Psoas muscle (tissue), 8 donors: Measurements from ENCODE around the gene GRIP2. TPM values are rescaled to one million over a fixed set of nuclear protein-coding genes. Genes with fewer than 3 reads are reported as not detected.

Experiments
- ATAC-seq, 4 donors: fragments of 200-7000 bp; cut with Tn5 transposase; one replicate each; pipeline ENCODE4 v1.9.1; 2020; ENCODE audit warnings: moderate library complexity in 3 of 4, mild to moderate bottlenecking in 2 of 4
- DNase-seq, 2 donors: peaks; one replicate each; pipeline ENCODE4 v3.0.0-alpha.2; 2020
- H3K27ac ChIP-seq: fragments of 200-600 bp; one replicate; pipeline ENCODE4 v1.8.0; 2022
- H3K27me3 ChIP-seq, 3 donors: fragments of 200-600 bp in 1 of 3; one replicate each; pipeline versions ENCODE4 v1.6.1 to v1.8.0; 2013 to 2022; ENCODE audit warnings: low read length in 2 of 3, mild to moderate bottlenecking in 2 of 3, moderate library complexity in 1 of 3; ENCODE audit not compliant: insufficient read depth in 3 of 3
- H3K36me3 ChIP-seq, 2 donors: fragments of 200-600 bp in 1 of 2; one replicate each; pipeline versions ENCODE4 v1.6.1 to v1.8.0; 2013 to 2022; ENCODE audit warnings: low read depth in 1 of 2, mild to moderate bottlenecking in 1 of 2, moderate library complexity in 1 of 2; ENCODE audit not compliant: insufficient read depth in 1 of 2
- H3K4me1 ChIP-seq: fragments of 200-600 bp; one replicate; pipeline ENCODE4 v1.8.0; 2022
- H3K4me3 ChIP-seq: fragments of 200-600 bp; one replicate; pipeline ENCODE4 v1.8.0; 2022; ENCODE audit warnings: mild to moderate bottlenecking
- H3K9me3 ChIP-seq: fragments of 200-600 bp; one replicate; pipeline ENCODE4 v1.8.0; 2022
- WGBS, 3 donors: extraction: QIAGEN DNeasy Blood & Tissue Kit; methylation state at CpG; one replicate each; pipeline versions ENCODE4 v1.1.6 to v1.1.7; 2013; 5-methylcytosine and 5-hydroxymethylcytosine counted together
- intact Hi-C, 2 donors: fragments of 100-400 bp; cut with DNase I; formaldehyde crosslinking; loops; one replicate each; pipeline versions ENCODE4 v1.11.0 to v1.14.2; 2022
- polyA plus RNA-seq, 3 donors: library from polyadenylated mRNA; stranded (reverse); fragments of 200-250 nt; gene quantifications; one replicate each; pipeline ENCODE4 v1.2.3, GENCODE V29; 2013
- total RNA-seq, 4 donors: library from RNA; stranded (reverse); fragmentation: NEBNext Ultra II Directional in 2 of 4; extraction: Animal tissue kit (Norgen Biotek cat#: 25700) in 2 of 4; gene quantifications; one replicate each; pipeline versions ENCODE4 v1.2.1 to v1.2.4, GENCODE V29; 2021 to 2023
- TF ChIP-seq, protein P1 (sequence below): fragments of 200-600 bp; IDR thresholded peaks from one replicate; pipeline ENCODE4 v1.8.0; 2022; ENCODE audit warnings: antibody characterized with exemption
- donor health status: healthy with polysubstance abuse.
- donor health status: DM: no; HTN: no; CAD: no; lungs with moderate emphysema.
- donor health status: Bipolar disorder and iron deficiency.
- donor health status: healthy.
- donor health status: DM: yes; HTN: yes; CAD: no.
- donor health status: DM: no; HTN: no; CAD: no.
- donor health status: DM: no; HTN: no; CAD: no.
- donor health status: DM: yes; HTN: yes; CAD: no.

Gene GRIP2
- total and polyA plus RNA-seq, 7 donors = 2.2 to 37.4 (median 24.9) TPM

DNA sequence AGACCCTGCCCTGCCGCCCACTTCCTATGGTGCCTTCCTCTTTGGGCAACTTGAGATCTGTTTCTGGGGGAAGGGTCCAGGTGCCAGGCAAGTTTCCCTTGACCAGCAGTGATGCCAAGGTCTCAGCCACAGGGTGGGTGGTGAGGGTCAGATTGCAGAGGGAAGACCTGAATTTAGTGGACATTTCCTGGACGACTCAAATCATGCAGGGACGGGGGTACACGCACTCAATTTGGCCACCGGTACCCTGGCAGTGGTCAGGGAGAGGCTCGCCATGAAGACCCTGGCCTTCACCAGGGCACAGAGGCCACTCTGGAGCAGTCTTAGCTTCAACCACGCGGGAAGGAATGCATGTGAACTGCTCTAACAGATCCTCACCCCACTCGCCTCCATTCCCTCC lies 1.5 kb upstream of the GRIP2 start:
- DNase-seq = peak in 1 of 2 donors; percentile 30
- TF ChIP-seq, protein P1, sequence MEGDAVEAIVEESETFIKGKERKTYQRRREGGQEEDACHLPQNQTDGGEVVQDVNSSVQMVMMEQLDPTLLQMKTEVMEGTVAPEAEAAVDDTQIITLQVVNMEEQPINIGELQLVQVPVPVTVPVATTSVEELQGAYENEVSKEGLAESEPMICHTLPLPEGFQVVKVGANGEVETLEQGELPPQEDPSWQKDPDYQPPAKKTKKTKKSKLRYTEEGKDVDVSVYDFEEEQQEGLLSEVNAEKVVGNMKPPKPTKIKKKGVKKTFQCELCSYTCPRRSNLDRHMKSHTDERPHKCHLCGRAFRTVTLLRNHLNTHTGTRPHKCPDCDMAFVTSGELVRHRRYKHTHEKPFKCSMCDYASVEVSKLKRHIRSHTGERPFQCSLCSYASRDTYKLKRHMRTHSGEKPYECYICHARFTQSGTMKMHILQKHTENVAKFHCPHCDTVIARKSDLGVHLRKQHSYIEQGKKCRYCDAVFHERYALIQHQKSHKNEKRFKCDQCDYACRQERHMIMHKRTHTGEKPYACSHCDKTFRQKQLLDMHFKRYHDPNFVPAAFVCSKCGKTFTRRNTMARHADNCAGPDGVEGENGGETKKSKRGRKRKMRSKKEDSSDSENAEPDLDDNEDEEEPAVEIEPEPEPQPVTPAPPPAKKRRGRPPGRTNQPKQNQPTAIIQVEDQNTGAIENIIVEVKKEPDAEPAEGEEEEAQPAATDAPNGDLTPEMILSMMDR = no peak
- WGBS, 3 donors = 80 to 83% (median 83%) methylated on average over 9 of the region's 9 CpGs
- Histone ChIP-seq H3K9me3 (no peaks in the 10 kb centered on the region), H3K27ac (peak overlapping the region; percentile 83), H3K36me3 (no peaks in the 10 kb centered on the region), H3K4me3 (no peak overlapping the region), H3K4me1 (peaks cover 46% of the 10 kb centered on the region), H3K27me3 (no peaks in the 10 kb centered on the region)
- ATAC-seq = no peak
- intact Hi-C loops = loop anchor here in 1 of 2 donors (2.0 kb wide), 1 partner anchor 19 kb away; no protein-coding TSS in a partner anchor

GRCh38 chr3:14540821-14541385 lies 761 bp upstream of the GRIP2 start:
- peak; percentile 71 to 89 for DNase-seq
- H3K4me1 ChIP-seq = peaks cover 54% of the 10 kb centered on the region
- H3K27ac ChIP-seq = peak overlapping the region; percentile 83
- no peaks in the 10 kb centered on the region for H3K27me3 ChIP-seq
- H3K9me3 ChIP-seq = no peaks in the 10 kb centered on the region
- TF ChIP-seq, protein P1 = no peak
- peak; percentile 86 to 89 (median 88) for ATAC-seq
- WGBS, 3 donors = 22 to 42% (median 36%) methylated on average over 6 of the region's 6 CpGs
- intact Hi-C loops = loop anchor here in 1 of 2 donors (2.0 kb wide), 1 partner anchor 18 kb away; no protein-coding TSS in a partner anchor
- peak overlapping the region; percentile 73 for H3K4me3 ChIP-seq
- H3K36me3 ChIP-seq = no peaks in the 10 kb centered on the region

- H3K36me3 ChIP-seq = no peaks in the 10 kb centered on the region
- DNase-seq = peak in 1 of 2 donors; percentile 55
- peaks cover 69% of the 10 kb centered on the region for H3K4me1 ChIP-seq
- peak overlapping the region; percentile 83 for H3K27ac ChIP-seq
- peak in 3 of 4 donors; percentile 22 to 43 (median 23) for ATAC-seq
- peak overlapping the region; percentile 73 for H3K4me3 ChIP-seq
- no peaks in the 10 kb centered on the region for H3K27me3 ChIP-seq
- H3K9me3 ChIP-seq = no peaks in the 10 kb centered on the region
- TF ChIP-seq, protein P1 = no peak
- intact Hi-C loops = loop anchor here in 1 of 2 donors (2.0 kb wide), 1 partner anchor 15 kb away; no protein-coding TSS in a partner anchor
- WGBS, 3 donors = 29 to 44% (median 31%) methylated on average over 3 to 4 of the region's 4 CpGs
Observed at GRCh38 chr3:14539384-14539741, 779 bp downstream of the GRIP2 start.

DNA sequence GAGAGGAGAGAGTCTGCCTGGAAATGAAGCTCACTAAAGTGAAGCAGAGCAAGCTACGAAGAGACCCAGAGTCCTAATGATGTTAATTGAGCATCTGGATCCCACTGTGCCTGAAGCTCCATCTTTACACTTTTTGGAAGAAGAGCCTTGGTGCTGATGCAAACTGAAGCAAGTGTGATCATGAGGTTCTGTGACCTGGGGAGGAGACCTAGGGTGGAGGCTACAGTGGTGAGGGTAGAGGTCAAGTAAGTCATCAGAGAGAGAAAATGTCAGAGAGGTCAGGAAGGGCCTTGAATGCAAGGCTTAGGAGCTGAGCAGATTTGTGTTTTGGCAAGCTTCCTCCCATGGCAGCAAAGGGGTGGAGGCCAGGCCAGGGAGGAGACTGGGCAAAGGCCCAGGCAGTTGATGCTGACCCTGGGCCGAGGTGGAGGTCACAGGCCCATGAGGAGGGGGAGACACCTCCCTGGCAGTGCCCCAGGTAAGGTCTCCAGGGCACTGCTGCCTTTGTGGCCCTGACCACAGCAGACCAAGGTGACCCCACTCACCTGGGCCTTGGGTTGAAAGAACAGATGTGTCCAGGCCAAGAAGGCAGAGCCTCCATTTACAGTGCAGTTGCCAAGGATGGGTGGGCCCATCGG lies 1.6 kb downstream of the GRIP2 start:
- 40 to 54% (median 45%) methylated on average over 3 of the region's 3 CpGs for WGBS, 3 donors
- Histone ChIP-seq H3K9me3 (no peaks in the 10 kb centered on the region), H3K36me3 (no peaks in the 10 kb centered on the region), H3K4me3 (peak overlapping the region; percentile 73), H3K4me1 (peaks cover 74% of the 10 kb centered on the region), H3K27me3 (no peaks in the 10 kb centered on the region), H3K27ac (peak overlapping the region; percentile 83)
- intact Hi-C loops = loop anchor here in 1 of 2 donors (2.0 kb wide), 1 partner anchor 14 kb away; no protein-coding TSS in a partner anchor
- ATAC-seq (no peak), DNase-seq (peak in 1 of 2 donors; percentile 43)
- TF ChIP-seq, protein P1 = no peak
